HepG2 (cell line): ENCODE results near the gene EPB41L5. TPM values are rescaled to one million over a fixed set of nuclear protein-coding genes. Genes with fewer than 3 reads are reported as not detected.

Source experiments
- ATAC-seq: fragments of 200-7000 bp; cut with Tn5 transposase; 3 replicates; pipeline ENCODE4 v1.9.1; 2020; ENCODE audit warnings: mild to moderate bottlenecking, moderate library complexity
- BruUV-seq: library from RNA; stranded (reverse); fragments of 400-500 nt; replicated peaks from 2 replicates; lab custom pipeline; 2021; lab: Mats Ljungman, UMichigan
- CTCF ChIA-PET: fragments of 300-600 bp; formaldehyde crosslinking; extraction: SDS; loops from one replicate; lab custom pipeline; 2021; ENCODE audit warnings: low total read pairs, inconsistent platforms, low intra/inter-chr PET ratio; lab: Yijun Ruan, JAX
- POLR2A ChIA-PET: fragments of 350-600 bp; sonication (Branson Sonifier 250); formaldehyde crosslinking; loops from one replicate; lab custom pipeline; 2020; ENCODE audit warnings: antibody characterized with exemption, inconsistent platforms; lab: Yijun Ruan, JAX
- DNase-seq: peaks from one replicate; pipeline ENCODE4 v3.0.0-alpha.2; 2015; ENCODE audit warnings: low spot score
- FAIRE-seq: peaks from 3 replicates; lab custom pipeline; 2011; peaks lifted over from hg19 to GRCh38; lab: Jason Lieb, UNC
- H2AFZ ChIP-seq: one replicate; pipeline ENCODE4 v1.6.1; 2011; ENCODE audit warnings: low read length, inconsistent platforms
- H3K27ac ChIP-seq: fragments of 300-600 bp; 3 replicates; pipeline ENCODE4 v1.8.0; 2011; ENCODE audit warnings: mixed run types, mild to moderate bottlenecking, mixed read lengths, low read length, inconsistent platforms; ENCODE audit not compliant: insufficient read depth; ENCODE audit errors: extremely low read length
- H3K27me3 ChIP-seq, 2 experiments: fragments of 200-600 bp in 1 of 2; 2 replicates in 1 of 2; 3 replicates in 1 of 2; pipeline versions ENCODE4 v1.6.0 to v1.8.0; 2011; ENCODE audit warnings: low read length in 2 of 2, mild to moderate bottlenecking in 2 of 2, moderate library complexity in 2 of 2, inconsistent platforms in 1 of 2; ENCODE audit not compliant: insufficient read depth in 2 of 2, control insufficient read depth in 1 of 2
- H3K36me3 ChIP-seq, 2 experiments: fragments of 200-600 bp in 1 of 2; replicated peaks in 1 of 2; 2 replicates in 1 of 2; 3 replicates in 1 of 2; pipeline versions ENCODE4 v1.5.1 to v1.8.0; 2011; ENCODE audit warnings: low read length in 2 of 2, inconsistent platforms in 1 of 2; ENCODE audit not compliant: insufficient read depth in 2 of 2, control insufficient read depth in 1 of 2
- H3K4me1 ChIP-seq: 2 replicates; pipeline ENCODE4 v1.5.1; 2012; ENCODE audit warnings: low read length, inconsistent platforms; ENCODE audit not compliant: insufficient read depth
- H3K4me2 ChIP-seq: 2 replicates; pipeline ENCODE4 v1.6.0; 2011; ENCODE audit warnings: low read depth, low read length, inconsistent platforms
- H3K4me3 ChIP-seq, 3 experiments: fragments of 200-600 bp in 1 of 3; sonication (generic), shearing (Covaris generic) in 1 of 3; replicated peaks in 1 of 3; 2 replicates each; pipeline ENCODE4 v1.5.1; 2011 to 2016; ENCODE audit warnings: low read length in 3 of 3, inconsistent platforms in 2 of 3, low read depth in 2 of 3, mild to moderate bottlenecking in 2 of 3, control low read depth in 1 of 3, mixed read lengths in 1 of 3; ENCODE audit not compliant: insufficient read depth in 1 of 3
- H3K79me2 ChIP-seq: one replicate; pipeline ENCODE4 v1.6.1; 2011; ENCODE audit warnings: low read length, inconsistent platforms; ENCODE audit not compliant: insufficient read depth
- H3K9ac ChIP-seq: 2 replicates; pipeline ENCODE4 v1.6.0; 2011; ENCODE audit warnings: mild to moderate bottlenecking, low read depth, low read length, inconsistent platforms; ENCODE audit not compliant: insufficient read depth
- H3K9me3 ChIP-seq: 2 replicates; pipeline ENCODE4 v1.5.1; 2012; ENCODE audit warnings: mild to moderate bottlenecking, low read length
- H4K20me1 ChIP-seq: 2 replicates; pipeline ENCODE4 v1.6.0; 2011; ENCODE audit warnings: inconsistent platforms, mild to moderate bottlenecking, low read length, moderate library complexity; ENCODE audit not compliant: insufficient read depth
- GLMP ChIP-seq: sonication (generic); formaldehyde crosslinking; IDR thresholded peaks from 2 replicates; pipeline ENCODE4 v1.9.0; 2021; ENCODE audit warnings: missing genetic modification reagents, mild to moderate bottlenecking, borderline replicate concordance
- HDAC2 ChIP-seq: sonication (generic); formaldehyde crosslinking; IDR thresholded peaks from 2 replicates; pipeline ENCODE4 v1.4.0; 2020; ENCODE audit warnings: missing genetic modification reagents
- KIAA2018 ChIP-seq: sonication (generic); formaldehyde crosslinking; IDR thresholded peaks from 2 replicates; pipeline ENCODE4 v1.5.0; 2020; ENCODE audit warnings: mild to moderate bottlenecking, missing genetic modification reagents, borderline replicate concordance
- KLF12 ChIP-seq: sonication (generic); formaldehyde crosslinking; IDR thresholded peaks from 2 replicates; pipeline ENCODE4 v1.4.0; 2020; ENCODE audit warnings: missing genetic modification reagents, borderline replicate concordance
- MAX ChIP-seq: IDR thresholded peaks from 2 replicates; pipeline ENCODE4 v1.6.1; 2012; ENCODE audit warnings: inconsistent platforms
- TP53 ChIP-seq: sonication (generic); formaldehyde crosslinking; conservative IDR thresholded peaks from 2 replicates; pipeline ENCODE4 v1.4.0; 2020; ENCODE audit warnings: missing genetic modification reagents
- ZNF333 ChIP-seq: sonication (generic); formaldehyde crosslinking; IDR thresholded peaks from 2 replicates; pipeline ENCODE4 v1.4.0; 2020; ENCODE audit warnings: mild to moderate bottlenecking, missing genetic modification reagents, borderline replicate concordance
- ZNF563 ChIP-seq: sonication (generic); formaldehyde crosslinking; IDR thresholded peaks from 2 replicates; pipeline ENCODE4 v1.8.0; 2022; ENCODE audit warnings: mild to moderate bottlenecking, moderate library complexity, missing genetic modification reagents
- ZNF619 ChIP-seq: sonication (generic); formaldehyde crosslinking; IDR thresholded peaks from 2 replicates; pipeline ENCODE4 v1.4.0; 2020; ENCODE audit warnings: mild to moderate bottlenecking, missing genetic modification reagents
- WGBS: methylation state at CpG from one replicate; pipeline ENCODE4 v1.1.6; 2017; ENCODE audit warnings: low lambda C conversion rate; 5-methylcytosine and 5-hydroxymethylcytosine counted together
- in situ Hi-C: cut with HindIII; loops from 2 replicates; pipeline ENCODE4 v1.10.0; 2017; ENCODE audit warnings: low pct_unique_long_range_greater_than_20kb; ENCODE audit not compliant: extremely low pct_ligation_motif_present
- intact Hi-C: fragments of 100-400 bp; cut with micrococcal nuclease; formaldehyde crosslinking; loops from one replicate; pipeline ENCODE4 v1.10.0; 2022; ENCODE audit not compliant: unreplicated experiment
- polyA plus RNA-seq, 8 experiments: library from polyadenylated mRNA; depleted of rRNA in 3 of 8; stranded (reverse) in 7 of 8; unstranded in 1 of 8; fragments of >200 nt; fragmentation: Illumina TruSeq in 4 of 8; extraction: Trizol in 4 of 8; gene quantifications; 2 replicates each; pipeline versions ENCODE4 v1.2.1 to v1.2.3, GENCODE V29; 2011 to 2016; ENCODE audit warnings: low read depth in 4 of 8, missing spikeins in 1 of 8, mixed read lengths in 1 of 8; ENCODE audit not compliant: insufficient read depth in 1 of 8
- total RNA-seq, 5 experiments: library from RNA; depleted of rRNA; stranded (reverse); fragments of >200 nt; fragmentation: Illumina TruSeq; extraction: Trizol; gene quantifications; 2 replicates each; pipeline ENCODE4 v1.2.3, GENCODE V29; 2016; ENCODE audit warnings: low read depth in 1 of 5
- TF ChIP-seq, protein P1 (sequence below): sonication (generic); formaldehyde crosslinking; IDR thresholded peaks from 2 replicates; pipeline ENCODE4 v1.5.1; 2020; ENCODE audit warnings: missing genetic modification reagents, mild to moderate bottlenecking, borderline replicate concordance
- TF ChIP-seq, protein P2 (sequence below): sonication (generic); formaldehyde crosslinking; IDR thresholded peaks from 2 replicates; pipeline ENCODE4 v1.5.0; 2020; ENCODE audit warnings: missing genetic modification reagents

The EPB41L5 gene
- total and polyA plus RNA-seq, 2 of the 13 experiments (the other 11 are each of a cell fraction or from before 2014, with no cell fraction given), result 40.5 to 47.5 TPM

DNA sequence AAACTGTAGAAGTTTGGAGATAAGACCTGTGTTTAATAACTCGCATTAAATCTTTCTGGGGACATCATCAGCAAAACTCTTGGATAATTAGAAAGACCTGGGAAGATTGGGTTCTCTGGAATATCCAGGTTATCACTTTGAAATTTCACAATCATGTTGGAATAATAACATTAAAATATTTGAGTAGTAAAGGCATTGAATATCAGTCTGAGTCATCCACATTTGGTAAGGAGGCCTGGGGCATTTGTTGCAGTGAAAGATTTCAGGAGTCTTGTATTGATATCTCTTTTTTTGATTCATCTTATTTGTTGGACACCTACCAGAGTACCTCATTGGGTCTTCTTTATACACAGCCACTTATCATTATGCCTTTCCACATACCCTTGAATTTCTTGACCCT is 95.9 kb downstream of the EPB41L5 start:
- CTCF ChIA-PET, result interaction anchor here (2.5 kb wide), 1 partner anchor 66 kb away, joined by 30 read pairs; no protein-coding TSS in a partner anchor
- in situ Hi-C loops, result loop anchor here (5.0 kb wide), 1 partner anchor 64 kb away; no protein-coding TSS in a partner anchor
- DNase-seq, result no peak
- POLR2A ChIA-PET, result no interaction called here
- intact Hi-C loops, result loop anchor here (1.0 kb wide), 2 partner anchors 67 to 115 kb away; partner anchors contain the start of gene TMEM185B
- no peak overlapping the region for H3K4me3 ChIP-seq
- H3K4me2 ChIP-seq, result no peak overlapping the region
- H3K36me3 ChIP-seq, result peaks cover 1 to 34% of the 10 kb centered on the region in 2 experiments; a peak in 4 of 5 replicates
- no peaks in the 10 kb centered on the region; the same call in 1 of the 2 replicates for H3K4me1 ChIP-seq
- ATAC-seq, result no peak
- H3K79me2 ChIP-seq, result no peaks in the 10 kb centered on the region
- H3K27ac ChIP-seq, result no peak overlapping the region
- FAIRE-seq, result no peak
- TF ChIP-seq KIAA2018 (CRISPR knock-in tag) (no peak), MAX (no peak), KLF12 (CRISPR knock-in tag) (no peak), ZNF619 (CRISPR knock-in tag) (no peak), ZNF563 (CRISPR knock-in tag) (no peak), TP53 (CRISPR knock-in tag) (no peak), HDAC2 (CRISPR knock-in tag) (no peak), GLMP (CRISPR knock-in tag) (no peak), ZNF333 (no peak)
- TF ChIP-seq, protein P1, sequence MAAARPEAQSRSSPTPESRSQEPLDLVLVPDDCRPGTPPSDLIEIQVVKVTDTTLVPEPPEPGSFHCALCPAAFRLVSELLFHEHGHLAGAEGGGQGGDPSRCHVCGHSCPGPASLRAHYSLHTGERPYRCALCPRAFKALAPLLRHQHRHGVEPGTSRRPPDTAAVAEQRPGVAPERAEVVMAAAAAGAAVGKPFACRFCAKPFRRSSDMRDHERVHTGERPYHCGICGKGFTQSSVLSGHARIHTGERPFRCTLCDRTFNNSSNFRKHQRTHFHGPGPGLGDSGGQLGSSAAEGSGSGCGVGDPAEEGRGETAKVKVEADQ (CRISPR knock-in tag), result no peak
- TF ChIP-seq, protein P2, sequence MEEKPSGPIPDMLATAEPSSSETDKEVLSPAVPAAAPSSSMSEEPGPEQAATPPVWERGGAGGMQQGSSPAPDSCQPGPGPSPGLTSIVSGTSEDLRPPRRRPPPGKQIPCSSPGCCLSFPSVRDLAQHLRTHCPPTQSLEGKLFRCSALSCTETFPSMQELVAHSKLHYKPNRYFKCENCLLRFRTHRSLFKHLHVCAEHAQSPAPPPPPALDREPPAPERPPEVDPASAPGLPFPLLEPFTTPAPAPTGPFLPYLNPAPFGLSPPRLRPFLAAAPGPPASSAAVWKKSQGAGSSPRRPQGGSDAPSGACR (CRISPR knock-in tag), result no peak
- H3K9me3 ChIP-seq, result no peaks in the 10 kb centered on the region
- no peak overlapping the region for H2AFZ ChIP-seq
- H4K20me1 ChIP-seq, result no peaks in the 10 kb centered on the region
- 96% methylated on average over 1 of the region's 1 CpG for WGBS
- no peaks in the 10 kb centered on the region for H3K27me3 ChIP-seq
- no TSS peak for BruUV-seq
- no peak overlapping the region for H3K9ac ChIP-seq
